LNCAP (cell line): ENCODE measurements around the gene SYNE2.

Experiments
- TF ChIP-seq, protein P1 (sequence below): fragments of 450-650 bp; IDR thresholded peaks from 2 replicates; pipeline ENCODE4 v1.5.1; 2017; ENCODE audit warnings: mild to moderate bottlenecking

The SYNE2 gene

DNA sequence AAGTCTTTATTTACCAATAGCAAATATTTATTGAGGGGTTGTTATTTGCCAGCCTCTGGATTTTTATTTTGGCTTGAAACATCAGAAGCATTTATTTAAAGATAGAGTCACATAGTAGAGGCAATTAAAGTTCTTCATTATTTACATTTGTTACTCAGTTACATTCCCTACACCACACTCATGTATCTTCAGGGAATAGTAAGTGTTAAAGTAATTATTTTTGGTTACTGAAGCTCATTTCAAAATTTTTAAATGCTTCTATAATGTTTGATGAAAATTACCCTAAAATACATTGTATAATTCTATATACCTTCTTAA, 235.8 kb downstream of the SYNE2 start:
- TF ChIP-seq, protein P1, sequence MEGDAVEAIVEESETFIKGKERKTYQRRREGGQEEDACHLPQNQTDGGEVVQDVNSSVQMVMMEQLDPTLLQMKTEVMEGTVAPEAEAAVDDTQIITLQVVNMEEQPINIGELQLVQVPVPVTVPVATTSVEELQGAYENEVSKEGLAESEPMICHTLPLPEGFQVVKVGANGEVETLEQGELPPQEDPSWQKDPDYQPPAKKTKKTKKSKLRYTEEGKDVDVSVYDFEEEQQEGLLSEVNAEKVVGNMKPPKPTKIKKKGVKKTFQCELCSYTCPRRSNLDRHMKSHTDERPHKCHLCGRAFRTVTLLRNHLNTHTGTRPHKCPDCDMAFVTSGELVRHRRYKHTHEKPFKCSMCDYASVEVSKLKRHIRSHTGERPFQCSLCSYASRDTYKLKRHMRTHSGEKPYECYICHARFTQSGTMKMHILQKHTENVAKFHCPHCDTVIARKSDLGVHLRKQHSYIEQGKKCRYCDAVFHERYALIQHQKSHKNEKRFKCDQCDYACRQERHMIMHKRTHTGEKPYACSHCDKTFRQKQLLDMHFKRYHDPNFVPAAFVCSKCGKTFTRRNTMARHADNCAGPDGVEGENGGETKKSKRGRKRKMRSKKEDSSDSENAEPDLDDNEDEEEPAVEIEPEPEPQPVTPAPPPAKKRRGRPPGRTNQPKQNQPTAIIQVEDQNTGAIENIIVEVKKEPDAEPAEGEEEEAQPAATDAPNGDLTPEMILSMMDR, result no peak

DNA sequence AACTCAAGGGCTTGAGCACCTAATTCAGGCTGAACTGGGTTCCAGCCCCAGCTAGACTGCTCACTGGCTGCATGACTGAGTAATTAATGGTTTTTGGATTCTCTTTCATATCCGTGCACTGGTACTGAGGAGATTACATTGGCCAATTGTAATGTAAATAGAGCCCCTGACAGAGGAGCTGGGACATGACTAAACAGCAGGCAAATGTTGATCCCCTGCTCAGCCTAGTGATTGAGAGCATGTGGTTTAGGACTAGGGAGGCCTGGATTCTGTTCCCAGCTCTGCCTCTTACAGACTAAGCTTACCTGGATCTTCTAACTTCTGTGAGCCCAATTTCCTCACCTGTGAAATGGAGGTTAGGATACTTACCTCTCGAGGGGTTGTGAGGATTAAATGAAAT, 237.1 kb downstream of the SYNE2 start:
- TF ChIP-seq, protein P1, result no peak

DNA sequence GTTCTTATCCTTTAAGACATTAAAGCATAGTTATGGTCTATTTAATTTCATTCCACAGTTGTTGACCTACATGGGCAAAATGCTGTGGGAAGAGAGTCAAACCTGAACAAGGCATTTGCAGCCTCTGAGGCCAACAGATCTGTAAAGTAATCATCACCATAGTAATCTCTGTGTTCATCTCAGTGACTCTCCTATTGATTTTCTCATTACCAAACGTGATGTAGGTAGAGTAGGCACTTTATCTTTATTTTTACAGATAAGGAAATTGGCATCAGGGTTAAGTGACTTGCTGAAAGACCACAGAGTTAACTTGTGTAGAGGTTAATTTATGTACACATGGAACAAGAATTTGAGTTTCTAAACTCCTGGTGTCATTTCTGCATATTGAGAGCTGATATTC, 238.4 kb downstream of the SYNE2 start:
- TF ChIP-seq, protein P1, result no peak

DNA sequence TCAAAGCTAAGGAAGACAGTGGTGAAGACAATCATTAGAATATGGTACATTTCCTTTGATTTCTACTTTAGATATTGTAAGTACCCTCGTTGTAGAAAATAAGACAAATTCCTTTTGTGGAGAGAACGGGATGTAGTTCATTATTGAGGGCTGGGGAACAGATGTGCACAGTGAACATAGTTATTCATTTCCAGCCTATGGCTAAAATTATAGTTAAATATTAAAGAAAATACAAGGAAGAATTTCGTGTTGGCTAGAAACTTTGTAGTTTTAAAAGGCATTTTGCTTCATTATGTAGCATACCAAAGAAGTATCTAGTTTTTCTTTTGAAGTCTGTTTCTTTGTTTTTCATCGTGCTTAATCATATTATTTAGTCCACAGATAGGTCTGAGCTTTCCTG, 239.5 kb downstream of the SYNE2 start:
- TF ChIP-seq, protein P1, result no peak

DNA sequence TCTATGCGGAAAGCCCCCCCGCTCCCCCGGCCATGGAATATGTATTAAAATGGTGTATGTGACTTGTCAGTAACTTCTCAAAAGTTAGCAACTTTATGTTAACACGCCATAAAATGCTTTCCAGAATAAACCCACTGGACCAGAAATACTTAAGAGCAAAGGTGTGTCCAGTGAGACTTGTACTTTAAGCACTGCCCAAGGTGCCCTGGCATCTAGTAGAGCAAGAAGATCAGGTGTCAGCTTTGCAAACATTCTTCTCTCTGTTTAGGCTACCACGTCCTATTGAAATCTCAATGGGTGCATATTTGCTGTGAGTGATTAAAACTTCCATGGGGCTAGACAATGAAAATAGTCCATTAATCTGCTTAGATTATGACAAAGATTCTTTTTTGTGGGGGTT, 240.1 kb downstream of the SYNE2 start:
- TF ChIP-seq, protein P1, result no peak

DNA sequence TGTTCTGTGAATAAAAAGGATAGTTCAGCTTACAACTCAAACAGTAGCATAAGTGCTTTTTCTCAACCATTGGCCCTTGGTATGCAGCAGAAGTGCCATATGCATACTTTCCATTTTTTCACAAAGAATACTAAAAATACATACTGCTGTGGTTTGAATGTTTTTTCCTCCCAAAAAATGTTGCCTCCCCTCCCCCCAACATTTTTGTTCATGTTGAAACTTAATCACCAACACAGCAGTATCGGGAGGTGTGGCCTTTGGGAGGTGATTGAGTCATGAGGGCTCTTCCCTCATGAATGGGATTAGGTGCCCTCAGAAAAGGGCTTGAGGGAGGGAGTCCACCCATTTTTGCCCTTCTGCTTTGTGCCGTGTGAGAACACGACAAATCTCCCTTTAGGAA, 242.8 kb downstream of the SYNE2 start:
- TF ChIP-seq, protein P1, result no peak

DNA sequence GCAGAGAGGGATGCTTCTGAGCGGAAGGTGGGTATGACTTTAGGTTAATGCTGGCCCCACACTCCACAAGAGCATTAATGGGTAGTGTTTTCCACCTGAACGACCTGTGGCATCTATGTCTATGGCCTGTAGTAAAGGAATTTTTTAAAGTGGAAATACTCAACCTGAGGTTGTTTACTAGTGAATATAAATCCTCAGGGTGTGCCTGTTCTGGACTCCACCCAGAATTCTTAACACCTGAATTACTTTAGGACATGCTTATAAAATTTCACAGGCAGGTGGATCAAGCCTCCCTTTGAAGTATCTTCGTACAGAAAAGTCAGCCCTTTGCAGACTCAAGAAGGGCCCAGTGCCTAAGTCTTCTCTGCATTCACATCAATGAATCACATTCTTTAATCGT, 245.3 kb downstream of the SYNE2 start:
- TF ChIP-seq, protein P1, result no peak

DNA sequence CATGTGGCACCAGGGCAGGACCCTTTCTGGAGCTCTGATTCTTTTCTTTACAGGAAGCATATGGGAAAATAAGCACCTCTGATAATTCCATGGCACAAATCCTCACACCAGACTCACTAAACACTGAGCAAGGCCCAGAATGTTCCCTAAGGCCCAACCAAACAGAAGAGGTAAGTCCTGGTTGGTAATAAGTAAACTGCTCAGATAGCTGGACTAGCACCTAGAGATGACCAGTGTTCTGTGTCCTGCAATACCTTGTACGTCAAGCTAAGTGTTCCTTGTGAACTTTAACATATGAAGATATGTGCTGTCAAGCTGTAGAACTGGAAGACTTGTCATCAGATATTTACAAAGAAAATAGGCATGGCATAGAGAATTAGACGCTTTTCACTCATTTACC, 254.6 kb downstream of the SYNE2 start:
- TF ChIP-seq, protein P1, result no peak
